ENCODE results near the gene NFAT5. TPM values are rescaled to one million over a fixed set of nuclear protein-coding genes. Genes with fewer than 3 reads are reported as not detected.

NFAT5 gene
- total and polyA plus RNA-seq, 9 of the 15 experiments (the other 6 are each of a cell fraction or from before 2014, with no cell fraction given): 0.78 to 20.5 (median 12.4) TPM

DNA sequence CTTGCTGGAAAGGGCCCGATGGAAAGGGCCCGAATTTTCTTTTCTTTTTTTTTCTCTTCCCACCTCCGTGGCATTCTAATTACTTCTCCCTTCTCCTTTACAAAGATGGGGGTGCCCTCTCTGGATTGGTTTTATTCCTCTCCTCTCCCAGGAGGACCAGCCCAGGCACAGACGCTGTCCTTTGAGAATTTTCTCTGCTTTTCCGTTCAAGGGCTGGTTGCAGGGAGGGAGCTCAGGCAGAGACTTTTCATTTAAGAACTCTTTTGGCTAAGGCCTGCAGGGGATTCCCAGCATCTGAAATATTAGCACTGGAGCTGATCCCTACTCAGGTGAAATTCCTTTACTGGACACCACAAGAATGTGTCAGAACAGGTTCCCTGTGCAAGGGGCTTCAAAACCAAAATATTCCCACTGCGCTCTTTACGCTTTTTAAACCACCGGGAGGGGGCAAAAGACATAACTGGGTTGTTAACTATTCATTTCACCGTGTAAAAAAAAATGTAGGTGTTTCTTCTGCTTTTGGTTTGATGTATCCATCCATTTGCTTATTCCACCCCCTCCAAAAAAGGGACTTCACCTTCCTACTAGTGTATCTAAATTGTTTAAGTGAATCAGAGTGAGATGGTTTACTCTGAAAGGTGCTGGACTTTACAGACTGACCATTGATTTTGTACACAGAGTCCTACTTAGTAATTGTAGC is 1.4 kb downstream of the NFAT5 start (continued):
- TF ChIP-seq ZNF12 (CRISPR knock-in tag; IDR thresholded peaks at IDR 0.05) (no peak), PHF20 (IDR thresholded peaks at IDR 0.05; ENCODE audit: partially characterized antibody) (no peak), ZNF507 (tag; conservative IDR thresholded peaks at IDR 0.05) (no peak), TBP (optimal IDR thresholded peaks at IDR 0.05; ENCODE audit: low read depth, low read length) (no peak), ZFP30 (CRISPR knock-in tag; IDR thresholded peaks at IDR 0.05; ENCODE audit: borderline replicate concordance) (no peak), EZH2 (IDR thresholded peaks at IDR 0.05; ENCODE audit: borderline replicate concordance, low read depth, low read length) (no peak), ZNF589 (CRISPR knock-in tag; IDR thresholded peaks at IDR 0.05; ENCODE audit: low read depth) (no peak), ZBTB43 (CRISPR knock-in tag; IDR thresholded peaks at IDR 0.05) (no peak), CXXC5 (CRISPR knock-in tag; IDR thresholded peaks at IDR 0.05) (no peak), SMARCA5 (IDR thresholded peaks at IDR 0.05) (peak; percentile 39; the same call in 1 of the 2 replicates), ARID1B (IDR thresholded peaks at IDR 0.05) (no peak), ZFX (CRISPR knock-in tag; IDR thresholded peaks at IDR 0.05) (no peak; the same call in 1 of the 2 replicates), ZNF143 (CRISPR knock-in tag; IDR thresholded peaks at IDR 0.05) (no peak), KDM2B (CRISPR knock-in tag; IDR thresholded peaks at IDR 0.05) (no peak), NKRF (IDR thresholded peaks at IDR 0.05; ENCODE audit: borderline replicate concordance) (0 out of 2 replicates have a peak, but pooled peaks have one; percentile 21), GTF3C2 (IDR thresholded peaks at IDR 0.05; ENCODE audit: borderline replicate concordance, extremely low read depth, insufficient read length) (no peak), TEAD2 (tag; IDR thresholded peaks at IDR 0.05) (no peak), POLR3G (IDR thresholded peaks at IDR 0.05; ENCODE audit: extremely low read depth, insufficient read length, insufficient replicate concordance) (no peak)
- TF ChIP-seq, protein P1, sequence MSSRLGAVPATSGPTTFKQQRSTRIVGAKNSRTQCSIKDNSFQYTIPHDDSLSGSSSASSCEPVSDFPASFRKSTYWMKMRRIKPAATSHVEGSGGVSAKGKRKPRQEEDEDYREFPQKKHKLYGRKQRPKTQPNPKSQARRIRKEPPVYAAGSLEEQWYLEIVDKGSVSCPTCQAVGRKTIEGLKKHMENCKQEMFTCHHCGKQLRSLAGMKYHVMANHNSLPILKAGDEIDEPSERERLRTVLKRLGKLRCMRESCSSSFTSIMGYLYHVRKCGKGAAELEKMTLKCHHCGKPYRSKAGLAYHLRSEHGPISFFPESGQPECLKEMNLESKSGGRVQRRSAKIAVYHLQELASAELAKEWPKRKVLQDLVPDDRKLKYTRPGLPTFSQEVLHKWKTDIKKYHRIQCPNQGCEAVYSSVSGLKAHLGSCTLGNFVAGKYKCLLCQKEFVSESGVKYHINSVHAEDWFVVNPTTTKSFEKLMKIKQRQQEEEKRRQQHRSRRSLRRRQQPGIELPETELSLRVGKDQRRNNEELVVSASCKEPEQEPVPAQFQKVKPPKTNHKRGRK (tag; IDR thresholded peaks at IDR 0.05): peak; percentile 53; the same call in 1 of the 2 replicates

Measured in K562 (cell line).